Thyroid gland (tissue), 4 donors: ENCODE measurements around the gene PDLIM4.

Source experiments
- CTCF ChIP-seq, 6 experiments: fragments of 200-600 bp in 3 of 6; fragments of 450-650 bp in 3 of 6; sonication (generic) in 3 of 6; IDR thresholded peaks; one replicate each; pipeline ENCODE4 v1.5.1; 2016 to 2019; ENCODE audit warnings: antibody characterized with exemption in 6 of 6, mild to moderate bottlenecking in 2 of 6, inconsistent platforms in 1 of 6, moderate library complexity in 1 of 6
- POLR2A ChIP-seq, 2 donors: fragments of 450-650 bp; IDR thresholded peaks; one replicate each; pipeline ENCODE4 v1.6.1; 2017; ENCODE audit warnings: antibody characterized with exemption in 2 of 2, mild to moderate bottlenecking in 2 of 2, moderate library complexity in 1 of 2

- TF ChIP-seq CTCF (IDR thresholded peaks at IDR 0.05) (no peak), POLR2A (IDR thresholded peaks at IDR 0.05) (no peak)
These were observed 12.8 kb downstream of the PDLIM4 start for GRCh38 chr5:132270335-132270665.
